HG03064 (cell line): ENCODE results near the gene IL2RA.
"Not testable (repeated sequence)": the region's sequence is repeated elsewhere in the genome, so short reads cannot be mapped to it uniquely, and the experiment has no call there.

ENCODE experiments used
- ATAC-seq: cut with Tn5 transposase; IDR thresholded peaks from one replicate; pipeline ENCODE4 v1.9.1; 2021; ENCODE audit warnings: low read depth; ENCODE audit not compliant: unreplicated experiment

IL2RA gene

DNA sequence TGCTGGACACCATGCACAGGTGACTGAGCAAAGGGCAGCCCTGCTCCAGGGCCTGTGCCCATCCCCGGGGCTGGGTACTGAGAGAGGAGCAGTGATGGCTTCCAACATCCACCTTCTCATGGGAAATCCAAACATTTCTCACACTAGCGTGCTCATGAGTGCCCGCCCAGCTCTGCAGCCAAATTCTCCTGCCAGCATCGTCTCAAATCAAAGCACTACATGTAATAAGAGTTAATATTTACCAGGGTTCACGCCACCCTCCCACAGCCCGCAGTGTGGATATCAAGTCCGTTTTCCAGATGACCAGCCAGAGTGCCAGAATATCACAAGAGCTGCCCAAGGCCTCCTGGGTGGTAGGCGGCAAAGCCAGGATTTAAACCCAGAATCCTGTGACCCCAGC lies 96.9 kb downstream of the IL2RA start:
- ATAC-seq = no peak

- no peak for ATAC-seq
Observed at GRCh38 chr10:5964736-5965135, 97.4 kb downstream of the IL2RA start.

- no peak for ATAC-seq
Observed at GRCh38 chr10:5963591-5963990, 98.6 kb downstream of the IL2RA start.

- no peak for ATAC-seq
Observed at GRCh38 chr10:5963071-5963470, 99.1 kb downstream of the IL2RA start.

DNA sequence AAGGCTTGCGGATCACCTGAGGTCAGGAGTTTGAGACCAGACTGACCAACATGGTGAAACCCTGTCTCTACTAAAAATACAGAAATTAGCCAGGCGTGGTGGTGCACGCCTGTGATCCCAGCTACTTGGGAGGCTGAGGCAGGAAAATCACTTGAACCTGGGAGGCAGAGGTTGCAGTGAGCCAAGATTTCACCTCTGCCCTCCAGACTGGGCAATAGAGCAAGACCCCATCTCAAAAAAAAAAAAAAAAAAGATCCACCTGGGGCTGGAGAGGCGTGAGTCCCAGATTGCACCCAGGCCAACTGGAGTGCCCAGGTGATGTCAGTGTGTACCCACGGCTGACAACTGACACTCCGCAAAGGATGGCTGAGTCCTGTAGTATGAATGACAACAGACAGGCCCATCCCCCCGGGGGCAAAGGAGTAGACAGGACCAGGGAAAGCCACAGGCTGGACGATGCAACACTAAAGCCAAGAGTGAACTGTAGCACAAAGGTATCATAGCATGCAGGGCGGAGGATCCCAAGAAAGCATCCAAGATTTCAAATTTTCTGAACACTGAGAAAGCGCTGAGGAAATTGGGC lies 99.7 kb downstream of the IL2RA start:
- not testable (repeated sequence) for ATAC-seq

DNA sequence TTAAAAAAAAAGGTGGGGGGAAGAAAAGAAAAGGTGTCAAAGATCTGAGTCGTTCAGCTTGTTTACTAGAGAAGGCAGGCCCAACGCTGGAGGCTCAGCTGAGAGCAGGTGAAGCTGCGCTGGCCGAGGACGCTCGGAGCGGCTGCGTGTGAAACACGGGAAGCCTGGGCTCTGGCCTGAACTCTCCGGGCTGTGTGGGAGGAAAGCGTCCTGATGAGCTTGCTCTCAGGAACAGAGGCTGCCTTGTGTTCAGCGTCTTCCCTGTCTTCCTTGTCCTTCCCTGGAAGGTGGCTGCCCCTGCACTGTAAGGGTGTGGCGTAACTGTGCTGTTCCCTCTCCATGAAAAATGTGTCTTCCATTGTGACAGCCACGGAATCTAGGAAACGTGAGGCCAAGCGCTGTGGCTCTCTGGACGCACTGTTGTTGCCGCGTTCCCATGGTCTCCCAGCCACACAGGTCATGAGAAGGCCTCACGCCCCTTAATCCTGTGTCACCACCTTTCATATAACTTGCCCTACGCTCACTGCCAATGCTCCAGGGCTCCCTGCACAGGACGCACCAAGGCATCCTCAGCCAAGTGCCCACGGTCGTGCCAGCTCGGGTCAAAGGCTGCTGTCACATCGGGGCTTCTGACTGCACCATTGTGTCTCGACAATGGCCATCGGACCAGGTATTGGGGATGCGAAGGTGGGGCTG lies 100.6 kb downstream of the IL2RA start:
- no peak for ATAC-seq

GRCh38 chr10:5960973-5961275 lies 101.2 kb downstream of the IL2RA start:
- ATAC-seq = not testable (repeated sequence)
